ENCODE measurements around the gene FRMD1.

GRCh38 chr6:168027521-168027920 is 51.5 kb downstream of the FRMD1 start:
- TF ChIP-seq, protein P1, sequence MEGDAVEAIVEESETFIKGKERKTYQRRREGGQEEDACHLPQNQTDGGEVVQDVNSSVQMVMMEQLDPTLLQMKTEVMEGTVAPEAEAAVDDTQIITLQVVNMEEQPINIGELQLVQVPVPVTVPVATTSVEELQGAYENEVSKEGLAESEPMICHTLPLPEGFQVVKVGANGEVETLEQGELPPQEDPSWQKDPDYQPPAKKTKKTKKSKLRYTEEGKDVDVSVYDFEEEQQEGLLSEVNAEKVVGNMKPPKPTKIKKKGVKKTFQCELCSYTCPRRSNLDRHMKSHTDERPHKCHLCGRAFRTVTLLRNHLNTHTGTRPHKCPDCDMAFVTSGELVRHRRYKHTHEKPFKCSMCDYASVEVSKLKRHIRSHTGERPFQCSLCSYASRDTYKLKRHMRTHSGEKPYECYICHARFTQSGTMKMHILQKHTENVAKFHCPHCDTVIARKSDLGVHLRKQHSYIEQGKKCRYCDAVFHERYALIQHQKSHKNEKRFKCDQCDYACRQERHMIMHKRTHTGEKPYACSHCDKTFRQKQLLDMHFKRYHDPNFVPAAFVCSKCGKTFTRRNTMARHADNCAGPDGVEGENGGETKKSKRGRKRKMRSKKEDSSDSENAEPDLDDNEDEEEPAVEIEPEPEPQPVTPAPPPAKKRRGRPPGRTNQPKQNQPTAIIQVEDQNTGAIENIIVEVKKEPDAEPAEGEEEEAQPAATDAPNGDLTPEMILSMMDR (IDR thresholded peaks at IDR 0.05): no peak
- TF ChIP-seq POLR2A (IDR thresholded peaks at IDR 0.05): no peak
